ENCODE measurements around the gene DNER. TPM values are rescaled to one million over a fixed set of nuclear protein-coding genes. Genes with fewer than 3 reads are reported as not detected.

Gene DNER
- total RNA-seq, 1 experiment from 2014 or later = 3.7 TPM

DNA sequence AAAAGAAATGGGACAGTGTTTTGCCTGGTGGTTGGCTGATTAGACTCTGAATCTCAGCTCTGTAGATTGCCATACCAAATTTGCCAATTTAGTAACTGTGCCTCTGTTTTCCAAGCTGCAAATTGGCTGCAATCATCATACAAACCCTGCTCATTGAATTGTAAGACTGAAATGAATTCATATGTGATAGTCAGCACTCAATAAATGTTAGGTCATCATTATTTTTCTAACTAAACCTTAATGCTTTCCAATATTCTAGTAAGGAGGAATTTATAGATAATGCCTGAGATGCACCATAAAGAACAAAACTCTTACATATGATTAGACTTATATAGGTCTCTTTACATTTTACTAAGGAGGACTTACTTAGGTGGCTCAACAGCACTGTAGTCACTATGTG is 85.3 kb downstream of the DNER start (continued):
- TF ChIP-seq, protein P1, sequence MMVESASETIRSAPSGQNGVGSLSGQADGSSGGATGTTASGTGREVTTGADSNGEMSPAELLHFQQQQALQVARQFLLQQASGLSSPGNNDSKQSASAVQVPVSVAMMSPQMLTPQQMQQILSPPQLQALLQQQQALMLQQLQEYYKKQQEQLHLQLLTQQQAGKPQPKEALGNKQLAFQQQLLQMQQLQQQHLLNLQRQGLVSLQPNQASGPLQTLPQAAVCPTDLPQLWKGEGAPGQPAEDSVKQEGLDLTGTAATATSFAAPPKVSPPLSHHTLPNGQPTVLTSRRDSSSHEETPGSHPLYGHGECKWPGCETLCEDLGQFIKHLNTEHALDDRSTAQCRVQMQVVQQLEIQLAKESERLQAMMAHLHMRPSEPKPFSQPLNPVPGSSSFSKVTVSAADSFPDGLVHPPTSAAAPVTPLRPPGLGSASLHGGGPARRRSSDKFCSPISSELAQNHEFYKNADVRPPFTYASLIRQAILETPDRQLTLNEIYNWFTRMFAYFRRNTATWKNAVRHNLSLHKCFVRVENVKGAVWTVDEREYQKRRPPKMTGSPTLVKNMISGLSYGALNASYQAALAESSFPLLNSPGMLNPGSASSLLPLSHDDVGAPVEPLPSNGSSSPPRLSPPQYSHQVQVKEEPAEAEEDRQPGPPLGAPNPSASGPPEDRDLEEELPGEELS (CRISPR knock-in tag; IDR thresholded peaks at IDR 0.05) = no peak
- TF ChIP-seq ZNF671 (CRISPR knock-in tag; IDR thresholded peaks at IDR 0.05) (no peak), PRRX2 (CRISPR knock-in tag; IDR thresholded peaks at IDR 0.05) (no peak)

DNA sequence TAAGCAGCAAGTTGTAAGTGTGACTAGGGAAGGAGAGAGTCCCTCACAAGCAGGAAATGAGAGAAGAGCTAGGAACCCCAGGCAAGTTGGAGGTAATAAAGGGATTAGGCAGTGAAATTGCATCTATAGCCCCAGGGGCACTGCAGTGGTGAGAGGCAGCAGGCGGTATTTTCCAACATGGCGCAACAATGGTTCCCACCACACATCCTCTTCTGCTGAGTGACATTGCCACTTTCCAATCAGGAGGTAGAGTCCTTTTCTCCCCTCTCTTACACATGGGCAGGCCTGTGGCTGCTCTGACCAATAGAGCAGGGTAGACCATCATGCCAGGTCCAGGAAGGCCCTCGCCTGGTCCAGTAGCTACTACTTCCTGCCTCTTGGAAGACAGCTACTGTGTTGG is 86.6 kb downstream of the DNER start:
- DNase-seq (ENCODE audit: low spot score) (no peak), ATAC-seq (peak; percentile 68)
- TF ChIP-seq TEAD1 (CRISPR knock-in tag; IDR thresholded peaks at IDR 0.05) = no peak
- TF ChIP-seq MYBL2 (CRISPR knock-in tag; IDR thresholded peaks at IDR 0.05) = no peak
- TF ChIP-seq, protein P2, sequence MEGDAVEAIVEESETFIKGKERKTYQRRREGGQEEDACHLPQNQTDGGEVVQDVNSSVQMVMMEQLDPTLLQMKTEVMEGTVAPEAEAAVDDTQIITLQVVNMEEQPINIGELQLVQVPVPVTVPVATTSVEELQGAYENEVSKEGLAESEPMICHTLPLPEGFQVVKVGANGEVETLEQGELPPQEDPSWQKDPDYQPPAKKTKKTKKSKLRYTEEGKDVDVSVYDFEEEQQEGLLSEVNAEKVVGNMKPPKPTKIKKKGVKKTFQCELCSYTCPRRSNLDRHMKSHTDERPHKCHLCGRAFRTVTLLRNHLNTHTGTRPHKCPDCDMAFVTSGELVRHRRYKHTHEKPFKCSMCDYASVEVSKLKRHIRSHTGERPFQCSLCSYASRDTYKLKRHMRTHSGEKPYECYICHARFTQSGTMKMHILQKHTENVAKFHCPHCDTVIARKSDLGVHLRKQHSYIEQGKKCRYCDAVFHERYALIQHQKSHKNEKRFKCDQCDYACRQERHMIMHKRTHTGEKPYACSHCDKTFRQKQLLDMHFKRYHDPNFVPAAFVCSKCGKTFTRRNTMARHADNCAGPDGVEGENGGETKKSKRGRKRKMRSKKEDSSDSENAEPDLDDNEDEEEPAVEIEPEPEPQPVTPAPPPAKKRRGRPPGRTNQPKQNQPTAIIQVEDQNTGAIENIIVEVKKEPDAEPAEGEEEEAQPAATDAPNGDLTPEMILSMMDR (IDR thresholded peaks at IDR 0.05) = no peak
- TF ChIP-seq, protein P3, sequence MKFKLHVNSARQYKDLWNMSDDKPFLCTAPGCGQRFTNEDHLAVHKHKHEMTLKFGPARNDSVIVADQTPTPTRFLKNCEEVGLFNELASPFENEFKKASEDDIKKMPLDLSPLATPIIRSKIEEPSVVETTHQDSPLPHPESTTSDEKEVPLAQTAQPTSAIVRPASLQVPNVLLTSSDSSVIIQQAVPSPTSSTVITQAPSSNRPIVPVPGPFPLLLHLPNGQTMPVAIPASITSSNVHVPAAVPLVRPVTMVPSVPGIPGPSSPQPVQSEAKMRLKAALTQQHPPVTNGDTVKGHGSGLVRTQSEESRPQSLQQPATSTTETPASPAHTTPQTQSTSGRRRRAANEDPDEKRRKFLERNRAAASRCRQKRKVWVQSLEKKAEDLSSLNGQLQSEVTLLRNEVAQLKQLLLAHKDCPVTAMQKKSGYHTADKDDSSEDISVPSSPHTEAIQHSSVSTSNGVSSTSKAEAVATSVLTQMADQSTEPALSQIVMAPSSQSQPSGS (CRISPR knock-in tag; IDR thresholded peaks at IDR 0.05; ENCODE audit: borderline replicate concordance, low read depth) = no peak
- TF ChIP-seq, protein P4, sequence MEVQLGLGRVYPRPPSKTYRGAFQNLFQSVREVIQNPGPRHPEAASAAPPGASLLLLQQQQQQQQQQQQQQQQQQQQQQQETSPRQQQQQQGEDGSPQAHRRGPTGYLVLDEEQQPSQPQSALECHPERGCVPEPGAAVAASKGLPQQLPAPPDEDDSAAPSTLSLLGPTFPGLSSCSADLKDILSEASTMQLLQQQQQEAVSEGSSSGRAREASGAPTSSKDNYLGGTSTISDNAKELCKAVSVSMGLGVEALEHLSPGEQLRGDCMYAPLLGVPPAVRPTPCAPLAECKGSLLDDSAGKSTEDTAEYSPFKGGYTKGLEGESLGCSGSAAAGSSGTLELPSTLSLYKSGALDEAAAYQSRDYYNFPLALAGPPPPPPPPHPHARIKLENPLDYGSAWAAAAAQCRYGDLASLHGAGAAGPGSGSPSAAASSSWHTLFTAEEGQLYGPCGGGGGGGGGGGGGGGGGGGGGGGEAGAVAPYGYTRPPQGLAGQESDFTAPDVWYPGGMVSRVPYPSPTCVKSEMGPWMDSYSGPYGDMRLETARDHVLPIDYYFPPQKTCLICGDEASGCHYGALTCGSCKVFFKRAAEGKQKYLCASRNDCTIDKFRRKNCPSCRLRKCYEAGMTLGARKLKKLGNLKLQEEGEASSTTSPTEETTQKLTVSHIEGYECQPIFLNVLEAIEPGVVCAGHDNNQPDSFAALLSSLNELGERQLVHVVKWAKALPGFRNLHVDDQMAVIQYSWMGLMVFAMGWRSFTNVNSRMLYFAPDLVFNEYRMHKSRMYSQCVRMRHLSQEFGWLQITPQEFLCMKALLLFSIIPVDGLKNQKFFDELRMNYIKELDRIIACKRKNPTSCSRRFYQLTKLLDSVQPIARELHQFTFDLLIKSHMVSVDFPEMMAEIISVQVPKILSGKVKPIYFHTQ (CRISPR knock-in tag; IDR thresholded peaks at IDR 0.05) = no peak
- ChIA-PET CTCF (no interaction called here), POLR2A (no interaction called here)
- Mint-ChIP-seq H3K4me3 (no peak overlapping the region), H3K27me3 (ENCODE audit: low read depth) (no peaks in the 10 kb centered on the region), H3K9me3 (peaks cover 12% of the 10 kb centered on the region), H3K27ac (no peak overlapping the region), H3K36me3 (no peaks in the 10 kb centered on the region), H3K4me1 (peaks cover 18% of the 10 kb centered on the region)

DNA sequence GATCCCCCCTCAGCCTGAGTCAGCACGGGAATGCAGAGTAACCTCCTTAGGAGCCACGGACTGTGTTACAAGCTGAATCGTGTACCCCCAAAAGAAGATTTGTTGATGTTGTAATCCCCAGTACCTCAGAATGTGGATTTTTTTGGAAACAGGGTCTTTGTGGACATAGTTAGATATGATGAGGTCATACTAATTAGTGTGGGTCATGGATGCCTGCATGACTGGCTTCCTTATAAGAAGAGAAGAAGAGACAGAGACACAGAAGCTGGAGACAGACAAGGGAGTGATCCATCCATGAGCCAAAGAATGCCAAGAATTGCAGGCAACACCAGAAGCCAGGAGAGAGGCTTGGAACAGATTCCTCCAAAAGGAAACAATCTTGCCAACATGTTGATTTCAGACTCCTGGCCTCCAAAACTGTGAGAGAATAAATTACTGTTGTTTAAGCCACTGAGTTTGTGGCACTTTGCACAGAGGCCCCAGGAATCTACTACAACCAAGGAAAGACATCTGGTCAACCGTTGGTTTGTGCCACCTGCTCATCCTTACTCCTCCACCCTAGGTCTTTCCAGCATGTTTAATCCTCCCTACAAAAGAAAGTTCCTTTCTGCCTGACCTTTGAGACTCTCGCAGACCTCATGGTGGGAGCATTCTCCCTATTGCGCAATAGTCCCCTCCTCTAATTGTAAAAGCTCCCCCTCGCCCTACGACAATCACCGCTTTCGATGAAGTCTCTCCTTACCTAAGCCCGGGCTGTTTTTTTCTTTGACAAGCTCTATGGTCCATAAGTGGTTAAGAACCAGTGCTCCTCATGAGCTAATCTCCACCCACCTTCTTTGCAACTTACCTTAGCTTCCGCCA is 91.6 kb downstream of the DNER start:
- H3K4me1 Mint-ChIP-seq = peaks cover 21% of the 10 kb centered on the region
- TF ChIP-seq HMGA2 (CRISPR knock-in tag; IDR thresholded peaks at IDR 0.05) = no peak
- TF ChIP-seq, protein P5, sequence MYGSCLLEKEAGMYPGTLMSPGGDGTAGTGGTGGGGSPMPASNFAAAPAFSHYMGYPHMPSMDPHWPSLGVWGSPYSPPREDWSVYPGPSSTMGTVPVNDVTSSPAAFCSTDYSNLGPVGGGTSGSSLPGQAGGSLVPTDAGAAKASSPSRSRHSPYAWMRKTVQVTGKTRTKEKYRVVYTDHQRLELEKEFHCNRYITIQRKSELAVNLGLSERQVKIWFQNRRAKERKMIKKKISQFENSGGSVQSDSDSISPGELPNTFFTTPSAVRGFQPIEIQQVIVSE (CRISPR knock-in tag; IDR thresholded peaks at IDR 0.05; ENCODE audit: borderline replicate concordance) = no peak
- TF ChIP-seq, protein P6, sequence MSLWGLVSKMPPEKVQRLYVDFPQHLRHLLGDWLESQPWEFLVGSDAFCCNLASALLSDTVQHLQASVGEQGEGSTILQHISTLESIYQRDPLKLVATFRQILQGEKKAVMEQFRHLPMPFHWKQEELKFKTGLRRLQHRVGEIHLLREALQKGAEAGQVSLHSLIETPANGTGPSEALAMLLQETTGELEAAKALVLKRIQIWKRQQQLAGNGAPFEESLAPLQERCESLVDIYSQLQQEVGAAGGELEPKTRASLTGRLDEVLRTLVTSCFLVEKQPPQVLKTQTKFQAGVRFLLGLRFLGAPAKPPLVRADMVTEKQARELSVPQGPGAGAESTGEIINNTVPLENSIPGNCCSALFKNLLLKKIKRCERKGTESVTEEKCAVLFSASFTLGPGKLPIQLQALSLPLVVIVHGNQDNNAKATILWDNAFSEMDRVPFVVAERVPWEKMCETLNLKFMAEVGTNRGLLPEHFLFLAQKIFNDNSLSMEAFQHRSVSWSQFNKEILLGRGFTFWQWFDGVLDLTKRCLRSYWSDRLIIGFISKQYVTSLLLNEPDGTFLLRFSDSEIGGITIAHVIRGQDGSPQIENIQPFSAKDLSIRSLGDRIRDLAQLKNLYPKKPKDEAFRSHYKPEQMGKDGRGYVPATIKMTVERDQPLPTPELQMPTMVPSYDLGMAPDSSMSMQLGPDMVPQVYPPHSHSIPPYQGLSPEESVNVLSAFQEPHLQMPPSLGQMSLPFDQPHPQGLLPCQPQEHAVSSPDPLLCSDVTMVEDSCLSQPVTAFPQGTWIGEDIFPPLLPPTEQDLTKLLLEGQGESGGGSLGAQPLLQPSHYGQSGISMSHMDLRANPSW (CRISPR knock-in tag; conservative IDR thresholded peaks at IDR 0.05; ENCODE audit: low read depth) = no peak
- TF ChIP-seq GRHL2 (CRISPR knock-in tag; IDR thresholded peaks at IDR 0.05; ENCODE audit: insufficient replicate concordance, severe bottlenecking) = no peak
- no peak for TF ChIP-seq ZNF121 (CRISPR knock-in tag; IDR thresholded peaks at IDR 0.05)
- TF ChIP-seq, protein P7, sequence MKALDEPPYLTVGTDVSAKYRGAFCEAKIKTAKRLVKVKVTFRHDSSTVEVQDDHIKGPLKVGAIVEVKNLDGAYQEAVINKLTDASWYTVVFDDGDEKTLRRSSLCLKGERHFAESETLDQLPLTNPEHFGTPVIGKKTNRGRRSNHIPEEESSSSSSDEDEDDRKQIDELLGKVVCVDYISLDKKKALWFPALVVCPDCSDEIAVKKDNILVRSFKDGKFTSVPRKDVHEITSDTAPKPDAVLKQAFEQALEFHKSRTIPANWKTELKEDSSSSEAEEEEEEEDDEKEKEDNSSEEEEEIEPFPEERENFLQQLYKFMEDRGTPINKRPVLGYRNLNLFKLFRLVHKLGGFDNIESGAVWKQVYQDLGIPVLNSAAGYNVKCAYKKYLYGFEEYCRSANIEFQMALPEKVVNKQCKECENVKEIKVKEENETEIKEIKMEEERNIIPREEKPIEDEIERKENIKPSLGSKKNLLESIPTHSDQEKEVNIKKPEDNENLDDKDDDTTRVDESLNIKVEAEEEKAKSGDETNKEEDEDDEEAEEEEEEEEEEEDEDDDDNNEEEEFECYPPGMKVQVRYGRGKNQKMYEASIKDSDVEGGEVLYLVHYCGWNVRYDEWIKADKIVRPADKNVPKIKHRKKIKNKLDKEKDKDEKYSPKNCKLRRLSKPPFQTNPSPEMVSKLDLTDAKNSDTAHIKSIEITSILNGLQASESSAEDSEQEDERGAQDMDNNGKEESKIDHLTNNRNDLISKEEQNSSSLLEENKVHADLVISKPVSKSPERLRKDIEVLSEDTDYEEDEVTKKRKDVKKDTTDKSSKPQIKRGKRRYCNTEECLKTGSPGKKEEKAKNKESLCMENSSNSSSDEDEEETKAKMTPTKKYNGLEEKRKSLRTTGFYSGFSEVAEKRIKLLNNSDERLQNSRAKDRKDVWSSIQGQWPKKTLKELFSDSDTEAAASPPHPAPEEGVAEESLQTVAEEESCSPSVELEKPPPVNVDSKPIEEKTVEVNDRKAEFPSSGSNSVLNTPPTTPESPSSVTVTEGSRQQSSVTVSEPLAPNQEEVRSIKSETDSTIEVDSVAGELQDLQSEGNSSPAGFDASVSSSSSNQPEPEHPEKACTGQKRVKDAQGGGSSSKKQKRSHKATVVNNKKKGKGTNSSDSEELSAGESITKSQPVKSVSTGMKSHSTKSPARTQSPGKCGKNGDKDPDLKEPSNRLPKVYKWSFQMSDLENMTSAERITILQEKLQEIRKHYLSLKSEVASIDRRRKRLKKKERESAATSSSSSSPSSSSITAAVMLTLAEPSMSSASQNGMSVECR (CRISPR knock-in tag; IDR thresholded peaks at IDR 0.05; ENCODE audit: borderline replicate concordance) = no peak
- TF ChIP-seq ZNF396 (CRISPR knock-in tag; IDR thresholded peaks at IDR 0.05; ENCODE audit: borderline replicate concordance) = no peak

More for the DNA sequence above, 91.6 kb downstream of the DNER start:
- POLR2A ChIA-PET = no interaction called here
- Mint-ChIP-seq H3K4me3 (no peak overlapping the region), H3K27ac (no peak overlapping the region), H3K9me3 (peaks cover 16% of the 10 kb centered on the region), H3K27me3 (ENCODE audit: low read depth) (no peaks in the 10 kb centered on the region), H3K36me3 (no peaks in the 10 kb centered on the region)
- CTCF ChIA-PET = interaction anchor here (0.9 to 1.8 kb wide), 3 partner anchors 36 to 92 kb away, joined by 3 to 6 read pairs (median 4); partner anchors contain the start of gene DNER
- DNase-seq (ENCODE audit: low spot score) = no peak
- no peak for ATAC-seq

Data from WTC11 (cell line).